Stimulated activated CD8-positive, alpha-beta memory T cell treated with anti-CD3 and anti-CD28 coated beads, Interleukin-15, amount 100 ng/mL, for 48 hours (primary cell): ENCODE results near the gene TSHZ3.

Experiments
- DNase-seq, 2 donors: peaks; one replicate each; pipeline ENCODE4 v3.0.0-alpha.2; 2020; ENCODE audit warnings: low read depth in 2 of 2

The TSHZ3 gene

GRCh38 chr19:31337008-31337914 is 12.0 kb downstream of the TSHZ3 start:
- DNase-seq: no peak

DNA sequence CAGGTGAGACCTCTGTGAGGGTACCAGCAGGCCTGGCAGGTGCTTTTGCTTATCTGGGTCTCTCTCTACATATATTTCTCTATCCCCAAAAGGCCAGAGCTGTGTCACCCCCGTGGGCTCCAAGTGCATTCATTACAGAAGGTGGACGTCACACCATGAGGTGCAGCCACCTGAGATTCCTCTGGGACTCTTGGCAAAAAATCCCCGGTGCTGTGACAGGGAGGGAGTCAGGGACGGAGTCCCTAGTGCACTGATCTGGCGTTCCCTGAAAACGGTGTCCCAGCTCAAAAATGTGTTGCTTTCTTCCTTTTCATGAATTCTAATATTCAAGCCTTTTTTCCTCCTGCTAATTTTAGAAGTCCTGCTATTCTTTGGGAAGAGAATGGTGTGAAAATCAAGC is 13.5 kb downstream of the TSHZ3 start:
- DNase-seq: no peak

DNA sequence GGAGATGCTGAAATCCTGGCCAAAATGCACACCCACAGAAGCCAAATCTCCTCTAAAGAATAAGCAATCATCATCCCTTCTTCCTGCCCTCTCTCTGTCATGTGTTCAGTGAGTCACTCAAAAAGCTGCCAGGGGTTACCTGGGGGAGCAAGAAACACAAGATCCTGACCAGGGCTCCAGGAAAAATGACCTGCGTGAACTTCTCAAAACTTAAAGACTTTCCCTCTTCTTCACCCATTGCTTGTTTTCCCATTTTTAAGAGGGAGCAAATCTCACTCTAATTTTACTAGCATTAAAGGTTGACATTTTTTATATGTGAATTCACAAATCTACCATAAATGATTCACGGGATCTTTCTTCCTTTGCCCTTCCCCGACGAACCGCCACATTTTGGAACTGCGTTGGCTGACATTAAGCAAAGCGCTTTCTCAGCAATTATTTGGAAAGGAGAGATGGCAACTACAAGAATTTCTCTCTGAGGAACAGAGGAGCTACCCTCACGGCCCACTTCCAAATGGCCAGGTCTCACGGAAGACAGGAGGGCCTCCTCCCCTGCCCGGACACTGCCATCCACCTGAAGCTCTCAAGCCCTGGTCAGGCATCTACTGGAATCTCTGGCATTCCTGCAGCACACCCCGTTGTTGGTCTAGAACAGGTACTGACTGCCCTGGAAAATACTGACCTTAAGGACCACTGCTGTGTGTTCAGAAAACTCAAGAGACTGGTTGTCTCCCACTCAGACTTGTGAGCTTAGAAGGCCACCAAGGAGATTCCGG is 14.2 kb downstream of the TSHZ3 start:
- no peak for DNase-seq

DNA sequence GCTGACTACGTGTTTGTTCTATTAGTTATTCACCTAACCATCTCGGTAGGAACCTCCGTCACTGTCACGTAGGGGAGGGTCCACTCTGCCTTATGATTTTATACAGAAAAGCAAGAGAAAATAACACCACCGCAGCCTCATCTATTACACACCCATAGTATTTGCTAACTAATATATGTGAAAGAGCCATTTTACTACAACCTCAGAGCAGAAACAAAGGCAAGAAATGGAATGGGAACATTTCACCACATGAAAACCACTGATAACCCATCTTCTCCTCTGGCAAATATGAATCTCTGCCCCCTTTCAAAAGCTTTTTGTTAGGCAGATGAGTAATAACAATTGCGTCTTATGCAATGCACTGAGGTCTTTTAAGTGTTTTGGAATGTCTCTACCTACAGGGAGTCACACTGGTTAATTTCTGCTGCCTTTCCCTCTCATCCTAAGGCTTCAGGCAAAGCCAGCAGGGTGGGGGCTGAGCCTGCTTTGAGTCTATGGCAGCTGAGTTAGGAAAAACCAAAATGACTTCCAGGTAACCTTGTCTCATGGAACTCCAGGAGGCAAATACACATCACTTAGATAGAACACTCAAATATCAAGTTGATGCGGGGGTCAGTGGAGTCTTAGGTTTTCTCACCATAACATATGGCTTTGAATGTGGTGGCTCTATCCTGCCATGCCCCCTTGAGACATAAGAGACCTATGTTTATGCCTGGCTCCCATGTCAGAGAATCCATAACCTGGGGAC is 15.0 kb downstream of the TSHZ3 start:
- DNase-seq: no peak

DNA sequence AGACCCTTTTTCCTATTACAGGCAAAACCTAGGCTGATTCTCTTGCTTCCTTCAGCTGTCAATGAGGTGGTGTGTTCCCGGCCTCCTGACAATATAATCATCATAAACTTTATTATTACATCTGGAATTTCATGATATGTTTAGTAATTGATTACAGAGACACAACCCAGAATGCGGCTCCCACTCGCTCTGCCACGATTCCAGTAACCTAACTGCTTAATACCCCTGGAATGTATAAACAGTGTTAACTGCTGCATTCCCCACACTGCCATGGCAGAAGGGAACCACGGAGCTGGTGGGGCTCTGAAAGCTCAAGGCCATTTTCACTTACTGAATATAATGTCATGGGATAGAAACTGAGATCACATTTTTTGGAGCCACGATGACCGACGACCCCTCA is 17.1 kb downstream of the TSHZ3 start:
- no peak for DNase-seq

- DNase-seq: no peak
Observed at GRCh38 chr19:31331536-31331935, 17.7 kb downstream of the TSHZ3 start.

GRCh38 chr19:31330761-31331160 is 18.5 kb downstream of the TSHZ3 start:
- no peak for DNase-seq

- no peak for DNase-seq
Observed at GRCh38 chr19:31330237-31330636, 19.0 kb downstream of the TSHZ3 start.

DNA sequence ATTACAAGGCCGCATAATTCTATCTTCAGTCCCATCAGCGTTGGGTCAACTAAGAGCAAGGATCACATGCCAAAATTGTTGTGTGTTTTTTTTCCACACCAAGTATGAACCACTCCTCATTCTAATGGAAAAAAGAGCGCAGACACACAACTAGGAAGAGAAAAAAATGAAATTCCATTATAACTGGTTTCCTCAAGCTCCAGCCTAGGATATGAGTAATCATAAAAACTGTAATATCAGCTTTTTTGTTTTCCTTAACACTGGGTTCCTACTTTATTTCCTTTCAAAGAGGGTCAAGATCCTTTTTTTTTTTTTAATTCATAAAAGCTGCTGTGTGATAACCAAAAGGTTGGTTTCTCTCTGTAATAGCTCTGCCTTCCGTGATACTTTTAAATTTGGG is 19.4 kb downstream of the TSHZ3 start:
- DNase-seq: no peak

DNA sequence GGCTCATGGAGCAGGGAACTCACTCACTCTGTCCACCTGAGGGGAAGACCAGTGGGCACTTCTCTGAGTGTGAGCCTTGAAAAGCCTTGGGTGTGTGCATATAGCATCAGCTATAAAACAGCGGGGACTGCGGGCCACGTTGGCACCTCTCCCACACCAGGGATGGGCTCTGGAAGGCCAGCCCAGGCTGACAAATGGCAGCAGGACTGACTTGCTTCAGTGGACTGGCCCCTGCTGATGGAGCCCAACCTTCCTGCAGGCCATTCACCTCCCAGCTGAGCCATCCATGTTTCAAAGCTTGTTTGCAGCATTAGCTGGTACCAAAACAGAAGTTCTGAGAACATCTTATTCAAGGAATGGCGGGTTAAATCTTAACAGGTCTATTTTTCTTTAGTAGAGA is 21.0 kb downstream of the TSHZ3 start:
- no peak for DNase-seq

- DNase-seq: no peak
Observed at GRCh38 chr19:31326329-31327028, 22.8 kb downstream of the TSHZ3 start.

GRCh38 chr19:31325342-31325741 is 23.9 kb downstream of the TSHZ3 start:
- DNase-seq: no peak

- DNase-seq: no peak
Observed at GRCh38 chr19:31319465-31319864, 29.8 kb downstream of the TSHZ3 start.

DNA sequence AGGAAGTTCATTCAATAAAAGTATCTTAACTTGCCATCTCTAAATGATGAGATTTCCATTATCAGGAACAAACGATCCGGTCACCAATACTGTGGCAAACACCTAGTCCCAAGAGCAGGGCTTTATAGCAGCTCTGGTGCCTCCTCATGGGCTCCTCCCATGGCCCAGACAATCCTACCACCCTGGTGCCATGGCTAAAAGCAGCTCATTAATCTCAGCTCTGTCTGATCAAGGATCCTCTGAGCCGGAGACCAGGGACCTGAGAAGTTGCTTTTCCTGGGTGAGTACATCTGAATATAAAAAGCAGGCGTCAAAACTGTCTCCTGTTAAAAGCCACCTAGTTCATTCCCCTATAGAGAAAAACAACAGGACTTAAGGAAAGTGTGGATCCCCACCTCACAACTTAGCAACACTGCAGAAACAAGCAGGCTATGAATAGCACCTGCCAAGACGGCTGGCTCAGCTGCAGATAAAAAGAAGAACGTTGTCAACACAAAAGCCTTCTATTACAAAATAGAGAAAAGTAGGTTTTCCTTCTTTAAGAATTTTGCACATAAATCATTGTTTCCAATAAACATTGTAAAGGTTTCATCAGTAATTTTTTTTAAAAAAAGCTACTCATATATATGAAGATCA is 30.3 kb downstream of the TSHZ3 start:
- DNase-seq: no peak

- DNase-seq: no peak
Observed at GRCh38 chr19:31317570-31317969, 31.7 kb downstream of the TSHZ3 start.

GRCh38 chr19:31317093-31317492 is 32.1 kb downstream of the TSHZ3 start:
- no peak for DNase-seq

GRCh38 chr19:31316201-31316951 is 32.9 kb downstream of the TSHZ3 start:
- no peak for DNase-seq

DNA sequence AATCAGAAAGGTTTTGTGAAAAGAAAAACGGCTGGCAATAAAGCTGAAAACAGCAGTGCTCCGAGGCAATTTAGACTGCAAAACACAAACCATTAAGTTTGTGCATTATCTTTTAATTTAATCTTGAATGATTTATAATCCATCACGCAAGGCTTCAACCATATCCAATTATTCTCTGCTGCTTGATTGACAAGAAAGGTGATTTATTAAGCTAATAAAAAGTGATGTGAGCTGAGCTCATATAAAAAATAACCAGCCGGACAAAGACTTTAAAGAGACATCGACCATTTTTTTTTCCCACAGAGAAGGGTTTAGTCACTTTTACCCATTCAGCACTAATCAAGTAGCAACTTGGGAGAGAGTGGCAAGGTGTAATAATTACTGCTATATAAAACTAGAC is 33.6 kb downstream of the TSHZ3 start:
- DNase-seq: no peak

DNA sequence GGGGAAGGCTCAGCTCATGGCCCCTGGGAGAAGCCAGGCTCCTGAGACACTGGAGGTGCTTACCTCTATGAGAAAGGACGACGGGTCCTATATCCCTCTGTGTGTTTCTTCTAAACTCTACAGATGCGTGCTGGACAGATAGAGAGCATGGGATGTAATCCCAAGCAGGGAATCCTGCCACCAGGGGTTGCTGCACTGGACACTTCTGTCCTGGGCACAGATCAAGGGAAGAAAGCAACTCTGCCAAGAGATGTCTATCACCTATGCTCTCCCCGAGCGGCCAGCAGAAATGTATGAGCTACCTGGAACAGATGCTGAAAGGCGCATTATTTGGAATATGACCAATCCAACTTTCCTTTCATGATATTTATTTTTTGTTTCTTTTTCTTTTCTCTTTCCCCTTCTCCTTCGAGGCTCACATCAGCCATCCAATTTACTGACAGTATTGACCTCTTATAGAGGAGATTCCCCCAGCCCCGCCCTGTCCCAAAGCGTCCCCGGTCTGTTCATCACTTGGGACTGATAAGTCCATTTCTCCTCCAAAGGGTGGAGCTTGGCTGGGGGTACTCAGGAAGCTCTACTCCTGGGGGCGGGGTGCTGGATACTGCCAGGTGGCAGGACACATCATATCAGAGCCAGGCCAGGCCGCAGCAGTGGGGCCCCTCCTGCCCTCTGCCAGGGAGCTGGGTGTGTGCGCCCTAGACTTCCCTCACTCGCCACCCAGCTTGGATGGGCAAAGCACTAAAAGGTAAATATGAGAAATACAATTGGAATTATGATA is 34.2 kb downstream of the TSHZ3 start:
- no peak for DNase-seq

- DNase-seq: no peak
Observed at GRCh38 chr19:31314156-31314555, 35.1 kb downstream of the TSHZ3 start.
